Measurements from ENCODE around the gene TSPAN14. TPM values are rescaled to one million over a fixed set of nuclear protein-coding genes. Genes with fewer than 3 reads are reported as not detected.
"Not testable (repeated sequence)": the region's sequence is repeated elsewhere in the genome, so short reads cannot be mapped to it uniquely, and the experiment has no call there.

TSPAN14 gene
- polyA plus RNA-seq, 3 donors: 84.9 to 97.4 (median 97.3) TPM

DNA sequence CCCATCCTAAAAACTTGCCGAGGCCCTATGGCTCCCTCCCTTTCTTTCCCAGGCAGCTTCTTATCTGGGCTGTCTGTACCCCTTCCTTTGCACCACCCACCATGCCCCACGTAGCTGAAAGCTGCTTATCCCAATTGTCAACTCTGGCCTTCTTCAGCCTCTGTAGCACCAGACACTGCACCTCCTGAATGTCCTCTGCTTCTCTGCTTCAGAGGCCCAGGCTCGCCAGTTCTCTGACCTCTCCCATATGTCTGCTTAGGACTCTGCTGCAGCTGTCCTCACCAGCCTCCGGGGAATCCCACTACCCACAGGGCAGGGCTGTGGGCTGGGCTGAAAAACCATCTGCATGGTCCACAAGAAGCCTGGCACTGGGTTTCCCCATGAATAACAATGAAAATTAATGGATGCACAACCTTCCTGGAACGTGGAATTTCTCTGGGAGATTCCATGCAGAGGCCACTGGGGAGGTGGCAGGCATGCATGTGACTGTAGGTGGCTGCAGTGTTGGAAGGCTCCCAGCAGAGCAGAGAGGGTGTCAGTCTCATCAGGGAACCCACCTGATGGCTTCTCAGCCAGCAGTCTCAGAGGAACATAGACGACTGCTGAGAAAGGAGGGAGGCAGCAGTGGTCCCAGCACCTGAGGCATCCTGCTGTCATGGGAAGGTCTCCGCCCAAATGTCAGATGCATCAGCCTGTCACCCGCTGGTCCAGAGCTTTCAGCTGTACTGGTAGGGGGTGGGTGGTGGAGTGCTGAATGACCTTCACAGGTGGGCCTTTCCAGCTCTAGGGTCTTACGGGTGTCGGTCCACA is 66.8 kb downstream of the TSPAN14 start:
- DNase-seq: no peak

DNA sequence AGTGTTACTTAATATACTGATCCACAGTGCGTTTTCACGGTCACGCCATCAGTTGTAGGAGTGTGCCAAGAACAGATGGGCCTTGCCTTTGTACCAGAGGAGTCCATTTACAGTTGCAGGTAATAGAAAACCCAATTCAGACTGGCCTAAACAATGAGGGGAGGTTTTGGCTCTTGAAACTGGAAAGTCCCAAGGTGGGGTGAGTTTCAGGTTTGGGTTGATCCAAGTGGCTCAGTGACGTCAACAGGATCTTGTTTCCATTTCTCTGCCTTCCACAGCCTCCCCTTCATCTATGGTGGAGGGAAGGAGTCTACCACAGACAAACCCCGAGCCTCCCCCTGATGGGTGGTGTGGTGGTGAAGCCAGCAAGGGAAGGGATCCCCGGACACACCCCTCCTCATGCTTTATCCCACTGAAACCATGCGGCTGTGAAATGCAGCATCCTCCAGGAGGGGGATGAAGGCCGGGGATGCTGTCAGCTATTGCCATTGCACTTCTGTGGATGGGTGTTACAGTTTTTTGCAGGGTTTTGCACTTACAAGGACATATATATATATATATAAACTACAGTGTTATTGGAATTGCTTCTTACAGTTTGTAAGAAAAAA is 68.8 kb downstream of the TSPAN14 start:
- no peak for DNase-seq

DNA sequence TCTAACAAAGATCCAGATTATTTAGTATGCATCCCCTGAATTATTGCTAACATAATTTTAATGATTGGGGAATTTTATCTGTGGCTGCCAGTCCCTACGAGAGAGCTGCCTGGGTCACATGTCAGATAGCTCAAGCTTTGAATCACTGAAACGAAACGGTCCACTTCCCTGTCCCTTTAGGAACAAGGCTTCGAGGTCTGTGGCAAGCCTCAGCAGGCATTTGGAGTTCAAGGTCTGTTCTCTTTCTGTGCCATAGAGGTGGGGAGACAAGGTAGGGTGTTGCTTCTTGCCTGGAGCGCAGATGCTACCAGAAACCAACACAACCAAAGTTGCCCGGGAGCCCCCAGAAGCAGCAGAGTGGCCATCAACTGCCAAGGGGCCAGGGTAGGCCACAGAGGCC is 69.7 kb downstream of the TSPAN14 start:
- DNase-seq: no peak

DNA sequence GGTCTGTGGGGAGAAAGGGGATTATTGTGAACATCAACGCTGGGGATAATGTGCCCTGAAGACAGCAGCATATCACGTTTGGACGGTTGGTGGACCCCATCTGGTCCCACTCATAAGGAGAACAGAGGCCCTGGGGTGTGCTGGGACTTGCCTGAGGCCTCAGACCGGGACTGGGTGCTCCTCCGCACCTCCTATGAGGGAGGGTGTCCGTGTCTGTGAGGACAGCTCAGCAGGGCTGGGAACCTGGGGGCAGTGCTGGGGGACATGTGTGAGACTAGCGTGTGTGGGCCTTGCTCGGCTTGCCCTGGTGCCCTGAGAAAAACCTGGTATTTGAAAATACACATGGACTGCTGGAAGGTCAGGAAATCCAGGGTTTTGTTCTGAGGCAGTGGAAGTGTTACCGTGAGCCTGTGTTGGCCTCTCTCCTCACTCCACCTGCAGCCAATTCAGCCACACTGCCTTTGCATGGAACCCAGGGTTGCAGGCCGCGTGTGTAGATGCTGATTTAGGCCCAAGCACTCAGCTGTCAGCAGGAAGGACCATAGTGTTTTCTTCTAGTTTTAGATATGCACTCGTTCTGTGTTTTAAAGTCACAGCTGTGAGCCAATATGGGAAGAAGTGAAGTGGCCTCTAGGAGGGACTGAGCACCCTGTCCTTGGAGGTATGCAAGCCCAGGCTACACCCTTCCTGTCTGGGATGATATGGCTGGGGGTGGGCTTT is 70.2 kb downstream of the TSPAN14 start:
- no peak for DNase-seq

GRCh38 chr10:80526218-80526617 is 72.1 kb downstream of the TSPAN14 start:
- DNase-seq: no peak

- DNase-seq: no peak
These were observed 72.6 kb downstream of the TSPAN14 start for GRCh38 chr10:80526742-80527141.

DNA sequence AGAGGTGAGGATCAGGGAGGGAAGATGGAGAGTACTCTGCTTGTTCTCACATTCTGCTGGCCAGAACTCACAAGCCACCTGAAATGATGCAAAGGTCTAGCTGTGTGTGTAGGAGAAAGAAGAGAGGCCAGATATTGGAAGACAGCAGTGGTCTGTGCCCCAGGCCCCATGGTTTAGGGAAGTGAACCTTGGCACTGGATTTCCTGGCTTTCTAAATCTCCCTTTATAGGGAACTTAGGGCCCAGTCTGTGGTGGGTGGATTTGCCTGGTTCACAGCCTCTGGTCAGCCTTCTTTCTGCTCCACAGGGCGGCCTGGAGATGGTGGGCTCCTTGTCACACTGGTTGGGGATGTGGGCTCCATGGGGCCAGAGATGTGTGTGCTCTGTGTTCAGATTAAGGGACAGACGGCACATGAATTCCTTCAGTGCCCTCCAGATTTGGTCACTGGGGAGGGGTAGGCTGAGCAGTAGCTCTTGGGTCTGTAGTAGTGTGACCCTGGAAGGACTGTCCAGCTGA is 74.1 kb downstream of the TSPAN14 start:
- DNase-seq: no peak

DNA sequence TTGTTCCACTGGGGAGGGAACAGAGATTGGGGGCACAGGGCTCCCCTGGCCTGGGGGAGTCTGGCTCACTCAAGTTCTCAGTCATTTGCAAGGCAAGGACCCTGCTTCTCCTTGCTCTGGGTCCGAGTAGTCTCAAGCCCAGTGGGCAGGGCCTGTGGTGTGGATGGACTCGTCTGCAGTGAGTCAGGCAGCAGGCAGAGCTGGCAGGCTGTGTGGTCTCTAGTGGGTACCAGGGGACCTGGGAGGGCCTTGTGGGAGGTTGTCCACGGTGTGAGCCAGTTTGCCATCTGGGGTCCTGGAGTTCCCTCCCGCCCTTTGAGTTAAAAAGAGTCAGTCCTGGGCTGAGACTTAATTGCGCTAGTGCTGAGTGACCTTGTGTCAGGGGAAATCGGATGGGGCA is 74.8 kb downstream of the TSPAN14 start:
- DNase-seq: no peak

DNA sequence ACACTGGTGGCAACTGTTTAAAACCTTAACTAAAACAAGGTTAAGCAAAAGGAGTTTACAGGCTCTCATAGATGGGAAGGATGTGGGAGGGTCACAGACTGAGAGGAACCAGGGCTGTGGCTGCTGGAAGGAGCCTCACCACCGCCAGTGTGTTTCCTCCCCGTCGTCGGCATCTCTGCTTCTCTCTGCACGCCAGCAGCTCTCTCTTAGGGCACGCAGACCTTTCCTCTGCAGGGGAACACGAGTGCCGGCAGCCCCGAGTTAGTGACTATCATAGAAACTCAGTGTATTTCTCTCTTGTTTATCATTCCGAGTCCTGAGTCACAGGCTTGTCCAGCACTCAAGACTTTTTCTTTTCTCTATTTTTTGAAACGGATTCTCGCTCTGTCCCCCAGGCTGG is 75.5 kb downstream of the TSPAN14 start:
- DNase-seq: no peak

DNA sequence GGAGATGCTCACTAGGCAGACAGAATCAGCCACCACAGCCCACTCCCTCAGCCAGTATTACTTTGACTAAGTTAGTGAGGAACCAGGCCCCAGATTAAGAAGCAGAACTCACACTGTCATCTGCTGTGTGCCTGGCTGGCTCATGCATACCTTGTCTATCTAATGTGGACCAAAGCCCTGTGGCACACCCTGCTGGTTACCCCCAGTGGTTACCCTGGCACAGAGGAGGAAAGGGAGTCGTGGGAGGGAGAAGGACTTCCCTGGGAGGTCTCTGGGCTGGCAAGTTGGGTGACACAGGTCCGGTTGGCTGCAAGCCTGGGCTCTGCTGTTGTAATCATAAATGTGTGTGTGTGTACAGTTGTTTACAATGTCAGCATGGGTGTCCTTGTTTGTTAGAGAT is 76.1 kb downstream of the TSPAN14 start:
- DNase-seq: no peak

- DNase-seq: no peak
These were observed 76.7 kb downstream of the TSPAN14 start for GRCh38 chr10:80530816-80531215.

- DNase-seq: no peak
These were observed 78.5 kb downstream of the TSPAN14 start for GRCh38 chr10:80532571-80532970.

DNA sequence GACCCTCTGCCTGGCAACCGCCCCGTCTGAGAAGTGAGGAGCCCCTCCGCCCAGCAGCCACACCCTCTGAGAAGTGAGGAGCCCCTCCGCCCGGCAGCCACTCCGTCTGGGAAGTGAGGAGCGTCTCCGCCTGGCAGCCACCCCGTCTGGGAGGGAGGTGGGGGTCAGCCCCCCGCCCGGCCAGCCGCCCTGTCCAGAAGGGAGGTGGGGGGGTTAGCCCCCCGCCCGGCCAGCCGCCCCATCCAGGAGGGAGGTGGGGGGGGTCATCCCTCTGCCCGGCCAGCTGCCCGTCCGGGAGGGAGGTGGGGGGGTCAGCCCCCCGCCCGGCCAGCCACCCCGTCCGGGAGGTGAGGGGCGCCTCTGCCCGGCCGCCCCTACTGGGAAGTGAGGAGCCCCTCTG is 79.9 kb downstream of the TSPAN14 start:
- DNase-seq: not testable (repeated sequence)

DNA sequence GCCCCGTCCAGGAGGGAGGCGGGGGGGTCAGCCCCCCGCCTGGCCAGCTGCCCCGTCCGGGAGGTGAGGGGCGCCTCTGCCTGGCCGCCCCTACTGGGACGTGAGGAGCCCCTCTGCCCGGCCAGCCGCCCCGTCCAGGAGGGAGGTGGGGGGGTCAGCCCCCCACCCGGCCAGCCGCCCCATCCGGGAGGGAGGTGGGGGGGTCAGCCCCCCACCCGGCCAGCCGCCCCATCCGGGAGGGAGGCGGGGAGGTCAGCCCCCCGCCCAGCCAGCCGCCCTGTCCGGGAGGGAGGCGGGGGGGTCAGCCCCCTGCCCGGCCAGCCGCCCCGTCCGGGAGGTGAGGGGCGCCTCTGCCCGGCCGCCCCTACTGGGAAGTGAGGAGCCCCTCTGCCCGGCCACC is 80.5 kb downstream of the TSPAN14 start:
- DNase-seq: not testable (repeated sequence)

- no peak for DNase-seq
These were observed 81.7 kb downstream of the TSPAN14 start for GRCh38 chr10:80535671-80536360.

GRCh38 chr10:80536361-80536835 is 82.3 kb downstream of the TSPAN14 start:
- no peak for DNase-seq

DNA sequence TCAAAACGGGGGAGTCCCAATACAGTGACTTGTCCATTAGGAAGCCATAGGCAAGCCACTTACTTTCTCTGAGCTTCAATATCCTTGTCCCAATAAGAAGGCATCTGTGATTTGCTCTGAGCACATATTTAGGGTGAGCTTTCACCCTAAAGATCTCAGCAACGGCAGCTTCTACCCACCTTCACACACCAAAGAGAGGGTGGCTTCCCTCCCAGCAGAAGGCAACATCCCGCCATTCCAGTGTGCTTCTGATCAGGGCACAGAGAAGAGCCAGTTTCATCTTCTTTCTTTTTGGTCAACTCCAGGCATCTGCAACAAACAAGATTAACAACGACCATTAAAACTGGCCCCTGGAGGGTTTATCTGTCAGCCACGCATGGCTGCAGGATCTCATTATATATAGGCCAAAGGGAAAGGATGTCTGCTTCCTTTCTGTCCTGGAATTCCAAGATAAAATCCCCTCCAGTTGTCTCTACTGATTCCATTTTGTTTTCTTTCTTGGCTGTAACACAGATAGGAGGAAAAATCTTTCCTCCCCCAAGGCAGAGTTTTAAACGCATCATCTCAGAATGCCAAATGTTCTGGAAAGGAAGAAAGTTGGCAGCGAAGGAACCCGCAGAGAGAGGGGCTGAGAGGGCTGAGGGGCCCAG is 83.1 kb downstream of the TSPAN14 start:
- peak; percentile 48 for DNase-seq

GRCh38 chr10:80537736-80538480 is 83.8 kb downstream of the TSPAN14 start, which contains the start of gene SH2D4B:
SH2D4B (plus strand) TSS chr10:80537902; CDS start chr10:80538332, 430 bp downstream.
- no peak for DNase-seq

DNA sequence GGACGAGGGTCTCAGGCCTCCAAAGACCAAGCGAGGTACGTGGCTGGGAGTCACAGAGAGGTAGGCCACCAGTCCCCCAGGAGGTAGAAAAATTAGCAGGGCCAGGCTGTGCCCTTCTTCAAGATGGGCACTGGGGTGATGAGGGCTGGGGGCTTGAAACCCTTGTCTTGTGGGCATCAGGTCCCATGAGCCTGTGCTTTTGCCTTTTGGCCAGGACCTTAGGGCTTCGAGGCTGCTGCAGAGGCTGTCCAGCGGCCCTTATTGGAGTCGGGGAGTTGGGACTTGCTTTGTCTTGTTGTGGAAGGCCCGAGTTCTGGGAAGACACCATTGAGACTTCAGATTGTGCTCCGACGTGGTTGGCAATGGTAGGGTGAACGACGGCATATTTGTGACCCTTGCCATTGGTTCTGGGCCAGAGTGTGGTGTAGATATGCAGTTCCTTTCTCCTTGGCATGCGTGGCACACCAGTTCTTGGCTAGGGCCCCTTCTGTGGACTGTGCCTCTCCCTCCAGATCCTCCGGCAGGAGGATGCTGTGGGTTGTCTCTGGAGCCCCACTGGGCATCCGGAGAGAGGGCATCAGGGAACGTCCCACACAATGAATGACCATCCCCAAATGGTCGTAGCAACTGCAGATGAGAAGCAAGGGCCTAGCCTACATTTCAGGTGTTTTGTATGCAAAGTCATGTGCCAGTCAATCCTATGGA is 84.5 kb downstream of the TSPAN14 start:
- no peak for DNase-seq
